ENCODE measurements around the gene HNRNPH1.

HNRNPH1 gene

GRCh38 chr5:179620293-179620692, 3.2 kb downstream of the HNRNPH1 start:
- no peak for DNase-seq (ENCODE audit: low read depth)
- peak overlapping the region; percentile 95 for H3K4me3 ChIP-seq (ENCODE audit: low read depth, low read length)
- TF ChIP-seq CTCF (IDR thresholded peaks at IDR 0.05; ENCODE audit: control insufficient read depth, extremely low read depth, insufficient read depth): no peak

- DNase-seq (ENCODE audit: low read depth): no peak
- H3K4me3 ChIP-seq (ENCODE audit: low read depth, low read length): peak overlapping the region; percentile 17; the same call in 1 of the 2 replicates
- TF ChIP-seq CTCF (IDR thresholded peaks at IDR 0.05; ENCODE audit: control insufficient read depth, extremely low read depth, insufficient read depth): no peak
These were observed 3.7 kb downstream of the HNRNPH1 start for GRCh38 chr5:179619776-179620175.

- no peak overlapping the region for H3K4me3 ChIP-seq (ENCODE audit: low read depth, low read length)
- TF ChIP-seq CTCF (IDR thresholded peaks at IDR 0.05; ENCODE audit: control insufficient read depth, extremely low read depth, insufficient read depth): no peak
- DNase-seq (ENCODE audit: low read depth): no peak
These were observed 4.4 kb downstream of the HNRNPH1 start for GRCh38 chr5:179618923-179619554.

- no peak for TF ChIP-seq CTCF (IDR thresholded peaks at IDR 0.05; ENCODE audit: control insufficient read depth, extremely low read depth, insufficient read depth)
- DNase-seq (ENCODE audit: low read depth): no peak
- H3K4me3 ChIP-seq (ENCODE audit: low read depth, low read length): no peak overlapping the region
These were observed 5.5 kb downstream of the HNRNPH1 start for GRCh38 chr5:179617930-179618329.

- H3K4me3 ChIP-seq (ENCODE audit: low read depth, low read length): no peak overlapping the region
- TF ChIP-seq CTCF (IDR thresholded peaks at IDR 0.05; ENCODE audit: control insufficient read depth, extremely low read depth, insufficient read depth): no peak
- no peak for DNase-seq (ENCODE audit: low read depth)
These were observed 7.4 kb downstream of the HNRNPH1 start for GRCh38 chr5:179616002-179616594.

GRCh38 chr5:179615203-179615602, 8.3 kb downstream of the HNRNPH1 start:
- H3K4me3 ChIP-seq (ENCODE audit: low read depth, low read length): no peak overlapping the region
- TF ChIP-seq CTCF (IDR thresholded peaks at IDR 0.05; ENCODE audit: control insufficient read depth, extremely low read depth, insufficient read depth): no peak
- no peak for DNase-seq (ENCODE audit: low read depth)

- TF ChIP-seq CTCF (IDR thresholded peaks at IDR 0.05; ENCODE audit: control insufficient read depth, extremely low read depth, insufficient read depth): no peak
- H3K4me3 ChIP-seq (ENCODE audit: low read depth, low read length): no peak overlapping the region
- DNase-seq (ENCODE audit: low read depth): no peak
These were observed 8.7 kb downstream of the HNRNPH1 start for GRCh38 chr5:179614745-179615144.

Measured in LNCaP clone FGC (cell line).